DMS 273 (cell line): ENCODE results near the gene SLC25A47.
"Not testable (repeated sequence)": the region's sequence is repeated elsewhere in the genome, so short reads cannot be mapped to it uniquely, and the experiment has no call there.

Experiments used
- DNase-seq: peaks from one replicate; lab custom pipeline; 2025; ENCODE audit not compliant: unreplicated experiment; lab: John Stamatoyannopoulos, UW

SLC25A47 gene, protein sequence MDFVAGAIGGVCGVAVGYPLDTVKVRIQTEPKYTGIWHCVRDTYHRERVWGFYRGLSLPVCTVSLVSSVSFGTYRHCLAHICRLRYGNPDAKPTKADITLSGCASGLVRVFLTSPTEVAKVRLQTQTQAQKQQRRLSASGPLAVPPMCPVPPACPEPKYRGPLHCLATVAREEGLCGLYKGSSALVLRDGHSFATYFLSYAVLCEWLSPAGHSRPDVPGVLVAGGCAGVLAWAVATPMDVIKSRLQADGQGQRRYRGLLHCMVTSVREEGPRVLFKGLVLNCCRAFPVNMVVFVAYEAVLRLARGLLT

DNA sequence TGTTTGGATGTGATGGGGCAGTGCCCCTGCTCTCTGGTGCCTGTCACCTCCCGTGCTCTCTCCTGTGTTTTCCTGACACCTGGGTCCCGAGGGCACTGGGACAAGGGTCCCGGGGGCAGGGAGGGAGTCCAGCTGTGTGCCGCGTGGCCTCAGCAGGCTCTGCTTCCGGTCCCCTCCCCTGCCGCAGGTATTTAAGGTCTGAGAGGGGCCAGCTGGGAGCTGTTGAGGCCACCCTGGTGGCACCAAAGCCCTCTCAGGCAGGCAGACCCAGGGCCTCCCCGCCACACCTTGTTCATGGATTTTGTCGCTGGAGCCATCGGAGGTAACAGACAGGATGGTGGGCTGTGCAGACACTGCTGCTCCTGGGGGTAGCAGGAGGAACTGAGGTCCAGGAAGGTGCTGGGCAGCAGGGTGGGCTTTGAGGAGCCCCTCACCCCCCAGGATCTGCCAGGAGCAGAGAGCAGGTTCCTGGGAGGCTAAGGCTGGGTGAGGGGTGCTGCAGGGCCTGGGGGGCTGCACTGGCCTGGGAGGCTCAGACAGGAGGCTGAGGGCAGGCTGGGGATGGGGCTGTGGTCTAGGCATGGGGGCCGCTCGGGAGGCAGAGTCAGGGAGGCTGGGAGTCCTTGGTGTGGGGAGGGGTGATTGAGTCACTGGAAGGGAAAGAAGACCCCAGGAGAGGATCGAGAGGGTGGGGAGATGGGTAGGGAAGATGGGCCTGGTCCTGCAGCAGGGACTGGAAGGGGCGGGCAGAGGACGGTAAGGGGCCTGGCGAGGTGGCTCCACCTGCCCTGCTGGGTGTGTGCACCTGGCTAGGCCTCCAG is at the start of gene SLC25A47:
TSS of gene SLC25A47 (plus strand) at position 219 of the 821 bp plus-strand sequence. CDS start at position 295, 76 bp downstream.
- no peak for DNase-seq

DNA sequence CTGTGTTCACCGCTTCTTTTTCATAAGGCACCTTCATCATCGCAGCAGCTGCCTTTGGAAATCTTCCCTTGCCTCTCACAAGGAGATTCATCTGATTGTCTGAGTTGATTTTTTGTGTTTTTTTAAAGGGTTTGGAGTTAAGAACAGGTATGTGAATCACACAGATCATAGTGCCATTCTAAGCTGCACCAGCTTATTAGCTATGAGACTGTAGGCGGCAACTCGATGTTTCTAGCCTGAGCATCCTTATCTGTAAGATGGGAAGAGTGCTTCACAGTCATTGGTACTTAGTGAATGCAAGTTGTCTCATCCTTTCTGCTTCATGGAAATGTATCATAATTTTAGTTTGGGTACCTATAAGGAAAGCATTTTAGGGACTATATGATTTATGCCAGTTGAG is 48.9 kb upstream of the SLC25A47 start:
- DNase-seq, result no peak

DNA sequence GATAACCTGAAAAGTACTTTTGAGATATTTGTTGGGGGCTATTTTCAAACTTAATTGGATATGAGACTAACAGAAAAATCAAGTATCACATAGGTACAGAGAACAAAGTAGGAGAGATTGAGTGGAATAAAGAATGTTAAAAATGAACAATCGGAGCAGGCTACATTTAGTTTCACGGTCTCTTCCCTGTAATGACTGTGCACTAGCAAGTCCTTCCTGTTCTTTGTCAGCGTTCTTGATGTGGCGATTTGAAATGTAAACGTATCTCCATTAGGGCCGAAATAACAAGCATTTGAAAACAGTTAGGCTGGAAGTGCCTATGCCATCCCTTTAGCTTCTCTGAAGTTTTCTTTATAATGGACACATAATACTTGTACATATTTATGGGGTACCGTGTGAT is 47.9 kb upstream of the SLC25A47 start:
- no peak for DNase-seq

DNA sequence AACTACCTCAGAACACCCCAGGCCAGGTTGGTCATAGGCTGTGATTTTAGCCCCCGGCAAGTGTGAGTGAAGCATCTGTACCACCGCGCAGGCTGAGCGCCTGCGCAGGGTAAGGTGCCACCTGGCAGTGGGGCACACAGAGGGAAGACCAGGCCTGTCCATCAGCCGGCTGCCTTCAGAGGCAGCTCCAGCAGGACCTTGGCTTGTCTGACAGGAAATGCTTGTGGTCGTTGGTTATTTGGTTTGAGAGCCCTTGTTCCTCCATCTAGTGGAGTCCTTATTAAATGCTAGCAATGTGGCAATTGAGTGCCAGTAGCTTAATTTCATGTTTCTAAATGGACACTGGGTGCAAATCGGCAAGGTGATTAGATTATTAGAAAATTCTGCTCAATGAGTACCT is 44.4 kb upstream of the SLC25A47 start:
- DNase-seq, result no peak

DNA sequence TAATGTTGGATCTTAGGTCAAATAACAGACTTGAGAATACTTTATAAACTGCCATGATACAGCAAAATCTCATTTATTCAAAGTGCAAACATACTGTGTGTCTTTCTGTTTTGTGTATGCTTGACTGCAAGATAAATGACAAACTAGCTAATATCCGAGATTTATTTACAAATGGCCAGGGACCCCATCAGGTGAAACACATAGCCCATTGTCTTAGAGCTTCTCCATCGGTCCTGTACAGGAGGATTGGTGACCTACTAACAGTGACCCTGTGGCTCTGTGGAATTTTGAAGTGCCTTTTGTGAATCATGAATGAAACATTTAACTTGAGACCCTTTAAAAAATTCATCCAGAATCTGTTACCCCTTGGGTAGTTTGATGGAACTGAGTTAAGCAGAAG is 44.0 kb upstream of the SLC25A47 start:
- DNase-seq, result no peak

DNA sequence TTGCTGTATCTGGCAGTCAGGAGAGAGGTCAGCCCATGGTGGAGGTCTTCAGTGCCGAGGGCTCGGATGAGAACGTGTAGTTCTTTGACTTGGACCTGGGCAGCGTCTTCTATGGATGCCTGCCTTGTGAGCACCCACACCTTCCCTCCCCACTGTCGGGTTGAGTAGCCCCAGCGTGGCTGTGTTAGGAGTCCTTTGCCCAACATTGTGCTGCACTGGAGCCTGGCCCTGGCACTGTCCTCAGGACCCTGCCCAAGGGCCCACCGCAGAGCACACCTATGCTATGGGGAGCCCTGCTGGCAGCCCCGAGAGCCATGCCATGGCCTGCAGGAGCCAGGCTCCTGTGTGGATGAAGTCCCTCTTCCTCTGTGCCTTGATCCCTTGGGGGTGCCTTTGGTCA is 43.6 kb upstream of the SLC25A47 start:
- no peak for DNase-seq

DNA sequence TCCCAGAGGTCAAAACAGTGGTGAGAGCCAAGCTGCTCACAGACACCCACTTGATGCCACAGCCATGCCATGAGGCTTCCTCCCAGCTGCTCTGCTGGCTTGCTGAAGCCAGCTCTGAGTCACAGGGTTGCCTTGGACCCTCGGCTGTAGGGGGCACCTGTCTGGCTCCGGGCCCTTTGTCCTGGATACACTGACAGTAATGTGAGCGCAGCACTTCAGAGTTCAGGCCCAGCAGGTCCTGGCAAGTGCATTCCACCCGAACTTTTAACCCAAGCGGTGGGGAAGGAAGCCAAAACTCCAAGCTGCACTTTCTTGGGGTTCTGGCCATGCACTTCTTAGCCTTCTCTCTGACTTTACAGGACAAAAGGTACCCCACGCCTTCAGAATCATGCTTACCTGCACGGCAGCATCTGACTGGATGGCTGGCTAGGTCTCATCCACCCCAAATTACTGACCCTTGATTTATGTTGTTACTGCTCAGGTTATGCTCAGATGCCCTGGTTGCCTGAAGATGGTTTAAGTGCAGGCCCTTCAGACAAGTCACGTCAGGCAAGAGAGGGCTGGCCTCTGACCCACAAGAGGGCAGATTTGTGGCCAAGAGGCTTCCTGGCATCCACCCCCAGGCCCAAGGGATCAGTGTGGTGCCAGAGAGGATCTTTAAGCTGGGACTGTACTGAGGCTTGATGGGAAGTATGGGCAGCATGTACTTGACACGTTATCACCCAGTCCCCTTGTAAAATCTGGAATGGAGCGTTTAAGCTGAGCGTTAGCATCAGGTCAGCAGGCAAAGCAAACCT is 41.7 kb upstream of the SLC25A47 start:
- peak; percentile 32 for DNase-seq

DNA sequence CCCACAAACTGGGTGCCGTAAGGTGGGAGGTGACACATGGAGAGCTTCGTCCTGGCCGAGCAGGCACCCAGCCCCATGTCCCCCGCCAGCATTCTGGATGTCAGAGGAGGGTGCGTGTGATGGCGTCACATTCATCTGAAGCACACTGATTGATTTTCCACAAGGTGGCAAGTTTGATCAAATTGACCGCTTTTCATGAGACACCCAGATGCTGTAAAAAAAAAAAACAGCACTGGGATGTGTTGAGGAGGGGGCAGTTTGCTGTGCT is 41.1 kb upstream of the SLC25A47 start:
- no peak for DNase-seq

DNA sequence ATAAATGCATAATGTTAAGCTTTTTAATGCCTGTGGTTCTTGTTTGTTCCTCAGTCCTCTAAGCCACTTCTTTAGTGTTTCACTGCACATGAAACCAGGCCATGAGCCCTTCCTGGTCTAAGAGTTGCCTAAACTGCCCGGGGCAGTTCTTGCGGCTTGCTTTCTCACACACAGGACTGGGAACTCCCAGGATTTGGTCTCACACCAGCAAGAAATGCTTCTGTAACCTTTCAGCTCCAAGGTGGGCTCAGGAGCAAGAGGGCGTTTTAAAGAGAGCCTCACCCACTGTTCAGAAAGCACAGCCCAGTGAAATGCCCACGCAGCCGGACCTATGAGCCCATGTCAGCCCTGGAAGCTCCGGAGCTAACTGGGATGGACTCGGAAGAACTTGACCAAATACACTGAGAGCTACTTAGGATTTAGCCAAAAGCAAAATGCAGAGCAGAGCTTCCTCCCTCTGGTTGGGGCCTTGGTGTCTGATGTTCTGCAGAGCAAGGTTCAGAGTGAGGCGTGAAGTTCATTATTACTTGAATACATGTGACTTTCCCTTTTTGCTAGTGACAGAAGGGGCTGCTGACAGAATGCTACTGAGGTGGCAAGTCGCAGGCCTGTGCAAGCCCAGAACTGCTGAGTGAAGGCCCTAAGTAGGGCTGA is 40.2 kb upstream of the SLC25A47 start:
- DNase-seq, result no peak

DNA sequence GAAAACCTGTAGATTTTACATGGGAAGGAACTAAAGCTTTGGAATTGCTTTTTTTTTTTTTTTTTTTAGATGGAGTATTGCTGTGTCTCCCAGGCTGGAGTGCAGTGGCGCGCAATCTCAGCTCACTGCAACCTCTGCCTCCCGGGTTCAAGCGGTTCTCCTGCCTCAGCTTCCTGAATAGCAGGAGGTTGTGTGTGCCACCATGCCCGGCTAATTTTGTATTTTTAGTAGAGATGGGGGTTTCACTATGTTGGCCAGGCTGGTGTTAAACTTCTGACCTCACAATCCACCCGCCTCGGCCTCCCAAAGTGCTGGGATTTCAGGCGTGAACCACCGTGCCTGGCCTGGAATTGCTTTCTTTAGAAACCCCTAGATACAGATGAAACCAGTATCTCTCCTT is 39.7 kb upstream of the SLC25A47 start:
- DNase-seq, result not testable (repeated sequence)

DNA sequence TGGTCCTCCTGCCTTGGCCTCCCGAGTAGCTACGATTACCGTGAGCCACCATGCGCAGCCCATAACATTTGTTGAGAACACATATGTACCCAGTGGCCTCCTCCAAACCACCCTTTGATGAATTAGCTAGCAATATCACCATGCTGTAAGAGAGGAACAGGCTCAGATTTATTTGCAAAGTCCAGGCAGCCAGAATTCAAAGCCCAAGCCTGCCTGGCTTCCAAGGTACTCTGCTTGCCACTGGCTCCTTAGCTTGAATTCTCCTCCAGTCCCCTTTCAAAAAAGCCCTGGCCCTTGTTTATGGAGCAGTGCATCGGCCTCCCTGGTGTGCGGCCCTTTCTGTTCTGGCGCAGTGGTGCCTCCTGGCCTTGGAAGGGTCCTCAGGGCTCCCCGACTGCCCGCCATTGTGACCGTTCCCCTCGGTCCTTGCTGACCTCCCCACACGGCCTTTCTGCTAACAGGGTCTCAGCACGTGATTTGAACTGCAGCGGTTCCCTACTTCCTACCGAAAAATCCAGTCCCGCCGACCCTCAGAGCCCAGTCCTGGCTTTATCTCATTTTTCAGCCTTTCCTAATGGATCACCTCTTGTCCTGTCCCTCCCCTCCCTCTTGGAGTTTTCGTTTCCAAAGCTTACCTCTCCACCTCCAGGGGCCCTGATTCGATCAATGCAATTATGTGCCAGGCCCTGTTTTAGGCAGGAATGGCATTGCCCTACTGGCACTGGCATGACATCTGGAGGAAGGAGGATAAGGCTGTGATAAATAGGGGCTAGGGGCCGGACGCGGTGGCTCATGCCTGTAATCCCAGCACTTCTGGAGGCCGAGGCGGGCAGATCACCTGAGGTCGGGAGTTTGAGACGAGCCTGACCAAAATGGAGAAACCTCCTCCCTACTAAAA is 38.9 kb upstream of the SLC25A47 start:
- DNase-seq, result no peak

DNA sequence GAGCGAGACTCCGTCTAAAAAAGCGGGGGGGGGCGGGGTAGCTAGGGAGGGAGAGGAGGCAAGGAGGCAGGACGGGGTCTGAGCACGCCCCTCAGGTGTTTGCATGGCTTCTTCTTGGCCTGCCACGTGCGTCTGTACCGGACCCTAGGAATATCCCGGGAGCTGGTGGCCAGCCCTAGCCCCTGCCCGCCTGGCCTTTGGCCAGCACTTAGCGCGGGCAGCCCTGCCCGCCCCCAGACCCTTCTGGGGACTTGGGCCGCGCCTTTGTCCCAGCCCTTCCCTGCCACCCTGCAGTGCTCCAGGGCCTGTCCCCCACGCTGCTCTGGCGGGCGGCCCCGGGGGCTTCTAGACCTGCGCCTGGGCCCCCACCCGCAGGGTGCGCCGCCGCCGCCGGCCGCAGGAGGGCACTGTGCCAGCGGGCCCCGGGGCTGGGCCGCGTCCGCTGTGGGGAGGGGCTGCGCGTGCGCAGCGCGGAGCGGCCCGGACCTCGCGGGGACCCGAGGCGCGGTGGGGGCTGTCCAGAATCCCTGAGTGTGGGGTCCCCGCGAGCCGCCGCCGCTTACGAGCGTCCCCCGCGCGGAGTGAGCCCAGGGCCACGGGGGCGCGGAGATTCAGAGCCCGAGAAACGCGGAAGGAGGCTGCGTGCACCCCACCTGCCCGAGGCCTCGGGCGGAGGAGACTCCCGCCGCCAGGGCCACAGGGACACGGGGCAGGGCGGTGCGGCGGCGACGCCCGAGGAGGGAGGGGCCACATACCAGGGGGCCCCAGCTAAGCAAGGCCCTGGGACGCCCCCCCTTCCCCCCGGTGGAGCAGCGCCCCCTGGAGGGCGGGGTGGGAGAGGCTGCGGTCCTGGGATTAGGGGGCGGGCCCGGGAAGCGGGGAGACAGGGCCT is 37.9 kb upstream of the SLC25A47 start:
- peak; percentile 91 for DNase-seq

DNA sequence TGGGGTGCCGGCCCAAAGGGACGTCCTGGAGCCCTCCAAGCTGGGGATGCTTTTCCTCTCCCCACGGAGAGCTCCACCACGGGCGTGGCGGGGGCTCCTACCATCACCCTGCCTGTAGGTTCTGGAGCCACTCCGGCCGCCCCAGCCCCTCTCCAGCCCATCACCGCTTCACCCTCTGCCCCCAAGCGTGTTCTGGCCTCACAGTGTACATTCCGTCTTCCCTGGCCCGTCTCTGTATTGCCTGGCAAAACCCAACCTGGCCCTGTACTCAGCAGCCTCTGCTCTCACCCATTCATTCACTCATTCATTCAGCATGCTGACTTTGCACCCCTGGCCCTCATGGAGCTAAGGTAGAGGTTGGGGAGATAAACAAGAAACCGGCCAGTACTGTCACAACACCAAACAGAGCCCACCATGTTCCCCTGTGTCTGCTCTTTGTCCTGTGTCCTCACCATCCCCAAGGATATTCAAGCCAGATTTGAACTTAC is 37.2 kb upstream of the SLC25A47 start:
- DNase-seq, result no peak

DNA sequence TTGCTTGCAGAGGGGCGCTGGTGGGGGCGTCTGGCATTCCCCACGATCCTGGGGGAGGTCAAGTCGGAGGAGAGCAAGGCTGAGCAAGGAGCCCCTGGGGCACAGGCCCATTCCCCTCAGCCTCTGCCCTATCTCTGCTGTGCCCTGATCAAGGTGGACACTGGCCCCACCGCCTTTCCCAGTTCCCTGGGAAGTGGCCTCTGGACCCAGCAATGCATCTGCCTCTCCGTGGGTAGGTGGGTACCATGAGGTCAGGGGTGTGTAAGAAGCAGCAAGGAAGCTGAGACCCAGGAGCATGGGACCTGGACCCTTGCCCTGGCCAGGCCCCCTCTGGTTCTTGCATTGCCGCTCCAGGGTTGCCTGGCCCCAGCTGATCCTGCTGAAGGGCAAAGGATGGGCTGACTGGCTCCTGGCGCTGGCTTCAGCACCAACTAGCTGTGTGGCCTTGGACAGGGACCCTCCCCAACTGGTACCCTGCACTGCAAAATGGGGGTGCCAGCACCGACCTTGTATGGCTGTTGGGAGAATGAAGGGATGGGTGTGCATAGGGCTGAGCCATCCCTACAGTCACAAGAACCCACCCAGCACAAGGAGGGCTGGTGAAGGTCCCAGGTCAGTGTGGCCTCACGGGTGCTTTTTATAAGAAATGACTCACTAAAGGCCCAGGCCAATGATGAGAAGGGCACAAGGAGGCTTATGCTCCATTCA is 36.5 kb upstream of the SLC25A47 start:
- no peak for DNase-seq

DNA sequence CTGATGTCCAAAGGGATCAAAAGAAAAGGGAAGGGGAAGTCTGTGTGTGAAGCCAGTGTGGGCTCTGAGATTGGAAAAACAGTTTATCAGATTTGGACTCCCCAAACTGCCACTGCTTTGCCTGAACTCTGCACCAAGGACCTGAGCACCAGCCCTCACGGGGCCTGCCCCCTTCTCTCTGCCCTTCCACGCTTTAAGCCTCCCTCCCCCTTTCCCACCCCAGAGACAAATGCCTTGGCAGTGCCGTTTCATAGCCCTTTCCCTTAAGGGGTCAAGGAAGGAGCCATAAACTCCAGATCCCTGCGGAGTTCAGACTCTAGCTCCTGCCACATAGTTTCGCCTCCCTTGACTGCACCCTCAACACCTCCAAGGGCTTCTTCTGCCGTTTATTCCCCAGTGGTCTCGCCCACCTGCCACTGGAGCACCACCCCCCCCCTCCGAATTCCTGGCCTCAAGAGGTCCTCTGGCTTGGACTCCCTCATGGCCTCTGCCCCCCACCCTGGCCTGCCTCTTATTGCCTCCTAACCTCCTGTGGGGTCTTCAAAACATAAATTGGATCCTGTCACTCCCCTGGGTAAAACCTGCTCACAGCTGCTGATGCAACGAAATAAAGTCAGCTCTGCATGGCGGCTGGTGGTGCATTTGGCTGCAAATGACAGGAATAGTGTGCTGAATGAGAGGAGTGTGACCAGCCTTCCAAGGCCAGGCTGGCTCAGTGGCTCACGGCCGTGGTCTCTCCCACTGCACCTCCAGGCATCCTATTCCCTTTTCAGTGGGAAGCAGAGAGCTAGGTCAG is 35.7 kb upstream of the SLC25A47 start:
- DNase-seq, result no peak

DNA sequence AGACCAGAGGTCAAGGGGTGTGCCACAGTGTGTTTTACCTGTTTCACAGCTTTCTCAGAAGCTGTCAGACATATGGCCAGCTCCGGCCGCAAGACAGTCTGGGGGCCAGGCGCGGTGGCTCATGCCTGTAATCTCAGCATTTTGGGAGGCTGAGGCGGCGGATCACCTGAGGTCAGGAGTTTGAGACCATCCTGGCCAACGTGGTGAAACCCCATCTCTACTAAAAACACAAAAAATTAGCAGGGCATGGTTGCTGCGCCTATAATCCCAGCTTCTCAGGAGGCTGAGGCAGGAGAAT is 35.2 kb upstream of the SLC25A47 start:
- DNase-seq, result not testable (repeated sequence)

DNA sequence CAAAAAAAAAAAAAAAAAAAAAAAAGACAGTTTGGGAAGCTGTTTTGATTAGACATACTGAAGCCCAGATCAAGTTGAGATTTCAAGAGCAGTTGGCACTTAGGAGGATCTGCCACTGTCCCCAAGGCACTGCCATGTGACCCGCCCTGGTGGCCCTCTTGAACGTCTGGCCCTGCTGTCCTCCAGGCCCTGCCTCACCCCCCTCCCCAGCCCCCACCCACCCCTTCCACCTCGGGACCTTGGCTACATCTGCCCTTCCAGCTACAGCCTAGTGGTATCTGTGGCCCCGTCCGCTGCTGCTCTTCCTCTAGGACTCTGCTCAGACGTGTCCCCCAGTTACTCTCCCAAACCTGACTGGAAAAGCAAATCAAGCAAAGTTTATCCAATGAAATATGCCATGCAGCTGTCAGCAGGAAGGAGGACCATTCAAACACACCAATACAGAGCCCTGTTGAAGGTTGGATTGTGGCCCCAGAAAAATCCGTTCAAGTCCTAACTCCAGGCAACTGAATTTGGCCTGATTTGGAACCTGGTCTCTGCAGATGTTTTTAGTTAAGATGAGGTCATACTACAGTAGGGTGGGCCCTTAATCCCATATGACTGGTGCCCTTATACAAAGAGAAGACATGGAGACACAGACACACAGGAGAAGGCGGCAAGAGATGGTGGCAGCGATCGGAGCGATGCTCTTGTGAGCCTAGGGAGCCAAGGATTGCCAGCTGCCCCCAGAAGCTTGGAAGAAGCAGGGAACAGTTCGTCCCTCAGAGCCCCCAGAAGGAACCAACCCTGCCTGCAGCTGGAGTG is 34.6 kb upstream of the SLC25A47 start:
- DNase-seq, result no peak
